Measurements from ENCODE around the gene PLPP1.

DNA sequence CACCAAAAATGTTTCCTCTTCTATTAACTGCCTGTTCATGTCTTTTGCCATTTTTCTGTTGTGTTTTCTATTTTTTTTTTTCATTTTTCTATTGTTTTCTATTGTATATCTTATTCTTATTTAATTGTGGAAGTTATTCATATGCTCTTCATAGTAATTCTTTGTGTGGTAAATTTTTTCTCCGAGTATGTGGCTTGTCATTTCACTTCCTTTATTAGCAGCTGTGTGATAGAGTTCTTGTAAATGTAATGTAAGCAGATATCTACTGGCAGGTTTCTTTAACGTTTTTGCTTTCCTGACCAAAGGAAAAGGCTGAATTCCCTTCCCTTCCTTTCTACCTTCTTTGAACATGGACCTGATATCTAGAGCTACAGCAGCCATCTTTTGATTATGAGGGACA lies 5.8 kb upstream of the PLPP1 start:
- TF ChIP-seq, protein P1, sequence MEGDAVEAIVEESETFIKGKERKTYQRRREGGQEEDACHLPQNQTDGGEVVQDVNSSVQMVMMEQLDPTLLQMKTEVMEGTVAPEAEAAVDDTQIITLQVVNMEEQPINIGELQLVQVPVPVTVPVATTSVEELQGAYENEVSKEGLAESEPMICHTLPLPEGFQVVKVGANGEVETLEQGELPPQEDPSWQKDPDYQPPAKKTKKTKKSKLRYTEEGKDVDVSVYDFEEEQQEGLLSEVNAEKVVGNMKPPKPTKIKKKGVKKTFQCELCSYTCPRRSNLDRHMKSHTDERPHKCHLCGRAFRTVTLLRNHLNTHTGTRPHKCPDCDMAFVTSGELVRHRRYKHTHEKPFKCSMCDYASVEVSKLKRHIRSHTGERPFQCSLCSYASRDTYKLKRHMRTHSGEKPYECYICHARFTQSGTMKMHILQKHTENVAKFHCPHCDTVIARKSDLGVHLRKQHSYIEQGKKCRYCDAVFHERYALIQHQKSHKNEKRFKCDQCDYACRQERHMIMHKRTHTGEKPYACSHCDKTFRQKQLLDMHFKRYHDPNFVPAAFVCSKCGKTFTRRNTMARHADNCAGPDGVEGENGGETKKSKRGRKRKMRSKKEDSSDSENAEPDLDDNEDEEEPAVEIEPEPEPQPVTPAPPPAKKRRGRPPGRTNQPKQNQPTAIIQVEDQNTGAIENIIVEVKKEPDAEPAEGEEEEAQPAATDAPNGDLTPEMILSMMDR (conservative IDR thresholded peaks at IDR 0.05), result no peak
- TF ChIP-seq ZFX (IDR thresholded peaks at IDR 0.05), result no peak

Data from C4-2B (cell line).